GM19193 (cell line): ENCODE data around the gene GRB7.

Experiments used
- POLR2A ChIP-seq: IDR thresholded peaks from 4 replicates; pipeline ENCODE4 v1.6.1; 2011; ENCODE audit not compliant: insufficient read depth, insufficient read length; ENCODE audit errors: extremely low read depth

GRB7 gene

DNA sequence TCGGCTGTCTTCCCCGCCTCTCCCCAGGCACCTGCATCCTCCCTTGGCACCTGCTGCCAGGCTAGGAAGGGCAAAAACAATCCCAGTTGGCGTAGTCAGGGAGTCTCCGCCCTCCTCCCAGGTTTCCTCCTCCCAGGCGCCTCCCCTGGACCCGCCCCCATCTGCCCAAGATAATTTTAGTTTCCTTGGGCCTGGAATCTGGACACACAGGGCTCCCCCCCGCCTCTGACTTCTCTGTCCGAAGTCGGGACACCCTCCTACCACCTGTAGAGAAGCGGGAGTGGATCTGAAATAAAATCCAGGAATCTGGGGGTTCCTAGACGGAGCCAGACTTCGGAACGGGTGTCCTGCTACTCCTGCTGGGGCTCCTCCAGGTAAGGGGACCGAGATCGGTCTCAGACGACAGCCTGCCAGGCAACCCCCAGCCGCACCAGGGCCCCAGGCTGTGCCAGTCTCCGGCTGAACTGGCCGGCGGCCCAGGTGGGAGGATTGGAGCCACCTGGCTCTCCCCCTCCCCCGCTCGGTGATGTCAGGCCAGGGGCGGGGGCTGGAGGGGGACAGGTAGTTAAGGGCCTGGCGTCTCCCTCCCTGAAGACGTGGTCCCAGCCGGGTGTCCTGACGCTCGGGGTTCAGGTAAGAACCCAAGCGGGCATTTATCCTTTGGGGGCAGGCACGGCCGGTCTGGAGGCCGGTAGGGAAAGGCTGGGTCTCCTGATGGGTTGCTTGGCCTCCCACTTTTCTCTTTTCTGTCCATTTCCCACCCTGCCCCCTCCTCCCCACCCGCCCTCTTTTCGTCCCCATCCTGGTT is at the start of gene GRB7:
Gene GRB7, plus strand, starts transcription at position 179 of the 808 bp plus-strand sequence. CDS start 4,364 bp downstream, outside the sequence.
- no peak for TF ChIP-seq POLR2A

DNA sequence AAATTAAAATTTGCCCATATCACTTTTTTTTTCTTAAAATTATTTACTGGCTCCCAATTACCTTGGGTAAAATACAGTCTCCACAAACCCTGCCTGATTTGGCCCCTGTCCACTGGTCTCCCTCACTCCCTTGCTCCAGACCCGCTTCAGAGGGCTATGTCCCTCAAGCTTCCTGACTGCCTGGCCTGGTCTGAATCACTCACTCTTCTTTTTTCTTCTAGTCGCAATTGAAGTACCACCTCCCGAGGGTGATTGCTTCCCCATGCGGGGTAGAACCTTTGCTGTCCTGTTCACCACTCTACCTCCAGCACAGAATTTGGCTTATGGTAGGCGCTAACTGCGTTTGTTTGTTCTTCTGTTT is 49.3 kb upstream of the GRB7 start:
- no peak for TF ChIP-seq POLR2A

DNA sequence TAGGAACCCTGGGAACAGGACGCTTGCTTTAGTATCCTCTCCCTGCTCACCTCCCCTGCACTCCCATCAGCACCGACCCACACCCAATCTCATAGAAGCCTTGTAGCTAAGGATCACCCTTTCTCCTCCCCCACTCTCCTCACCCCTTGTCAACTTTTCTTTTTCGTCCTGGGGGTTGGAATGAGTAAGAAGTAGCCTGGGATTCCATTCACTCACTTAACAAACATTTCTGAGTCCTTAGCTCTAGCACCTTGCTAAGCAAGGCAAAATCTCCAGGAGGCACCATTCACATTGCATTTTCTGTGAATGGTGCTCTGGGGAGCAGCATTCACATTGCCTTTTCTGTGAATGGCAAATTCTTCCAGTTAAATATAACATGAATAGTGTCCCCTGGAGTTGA is 48.8 kb upstream of the GRB7 start:
- TF ChIP-seq POLR2A, result no peak

DNA sequence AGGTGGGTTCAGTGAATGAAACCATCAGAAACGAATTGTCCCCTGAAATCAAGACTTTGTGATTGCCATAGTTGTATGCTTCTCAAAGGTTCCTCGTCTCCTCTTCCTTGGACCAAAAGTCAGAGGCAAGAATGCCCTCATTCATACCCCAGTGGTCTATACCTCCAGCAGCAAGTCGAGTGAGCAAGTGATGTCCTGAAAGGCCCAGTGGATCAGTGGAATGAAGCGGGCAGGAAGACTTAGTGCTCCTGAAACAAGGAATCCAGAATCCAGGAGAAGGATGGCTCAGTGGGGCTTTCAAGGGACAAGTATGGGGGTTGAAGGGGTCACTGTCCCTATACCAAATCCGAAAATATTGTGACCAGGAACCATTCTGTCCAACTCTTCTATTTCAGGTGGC is 43.1 kb upstream of the GRB7 start:
- no peak for TF ChIP-seq POLR2A

DNA sequence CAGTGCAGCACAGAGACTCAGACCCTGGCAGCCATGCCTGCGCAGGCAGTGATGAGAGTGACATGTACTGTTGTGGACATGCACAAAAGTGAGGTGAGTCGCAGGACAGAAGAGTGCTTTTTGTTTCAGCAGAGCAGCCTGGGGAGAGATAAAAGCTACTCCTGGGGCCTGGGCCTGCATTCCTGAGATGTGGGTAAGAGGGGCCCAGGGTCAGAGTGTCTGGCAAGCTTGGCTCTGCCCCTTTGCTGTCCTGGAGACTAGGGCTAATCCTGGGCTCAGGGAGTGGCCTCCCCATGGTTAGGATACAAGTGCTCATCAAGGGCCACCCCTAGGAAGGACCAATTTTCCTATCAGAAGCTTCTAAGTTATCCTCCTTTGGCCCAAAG is 42.7 kb upstream of the GRB7 start:
- no peak for TF ChIP-seq POLR2A

DNA sequence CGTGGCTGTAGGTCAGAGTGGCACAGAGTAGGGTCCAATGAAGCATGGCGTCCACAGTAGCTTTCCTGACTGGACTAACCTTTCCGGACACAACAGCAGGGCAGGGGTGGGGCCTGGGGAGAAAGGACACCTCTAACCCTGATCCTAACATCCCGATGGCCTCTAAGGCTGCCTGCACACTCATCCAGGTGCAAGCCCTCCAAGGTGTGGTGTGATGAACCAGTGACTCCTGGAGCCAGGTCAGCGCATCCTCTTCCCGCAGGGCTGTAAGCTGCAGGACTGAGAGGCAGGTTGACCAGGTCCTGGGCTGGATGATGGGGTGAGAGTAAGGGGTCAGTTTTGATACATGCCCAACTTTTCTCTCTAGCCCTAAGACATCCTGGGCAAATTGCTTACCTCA is 41.0 kb upstream of the GRB7 start:
- TF ChIP-seq POLR2A, result no peak

DNA sequence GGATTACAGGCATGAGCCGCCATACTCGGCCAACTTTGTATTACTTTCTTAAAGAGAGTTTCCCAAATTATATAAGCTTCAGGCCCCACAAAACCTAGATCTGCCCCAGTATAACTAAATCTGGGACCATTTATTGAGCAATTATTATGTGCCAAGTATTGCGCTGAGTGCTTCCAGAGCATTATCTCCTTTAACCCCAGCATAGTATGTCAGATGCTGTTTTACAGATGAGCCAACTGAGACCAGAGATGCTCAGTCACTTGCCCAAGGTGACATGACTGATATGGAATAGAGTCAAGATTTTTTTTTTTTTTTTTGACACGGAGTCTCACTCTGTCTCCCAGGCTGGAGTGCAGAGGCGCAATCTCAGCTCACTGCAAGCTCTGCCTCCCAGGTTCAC is 39.8 kb upstream of the GRB7 start:
- no peak for TF ChIP-seq POLR2A

DNA sequence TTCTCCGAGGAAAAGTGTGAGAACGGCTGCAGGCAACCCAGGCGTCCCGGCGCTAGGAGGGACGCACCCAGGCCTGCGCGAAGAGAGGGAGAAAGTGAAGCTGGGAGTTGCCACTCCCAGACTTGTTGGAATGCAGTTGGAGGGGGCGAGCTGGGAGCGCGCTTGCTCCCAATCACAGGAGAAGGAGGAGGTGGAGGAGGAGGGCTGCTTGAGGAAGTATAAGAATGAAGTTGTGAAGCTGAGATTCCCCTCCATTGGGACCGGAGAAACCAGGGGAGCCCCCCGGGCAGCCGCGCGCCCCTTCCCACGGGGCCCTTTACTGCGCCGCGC is 38.0 kb upstream of the GRB7 start, which contains the start of gene ERBB2:
Gene ERBB2, plus strand, starts transcription at position 247 of the 330 bp plus-strand sequence. CDS start 175 bp downstream, outside the sequence.
- no peak for TF ChIP-seq POLR2A

DNA sequence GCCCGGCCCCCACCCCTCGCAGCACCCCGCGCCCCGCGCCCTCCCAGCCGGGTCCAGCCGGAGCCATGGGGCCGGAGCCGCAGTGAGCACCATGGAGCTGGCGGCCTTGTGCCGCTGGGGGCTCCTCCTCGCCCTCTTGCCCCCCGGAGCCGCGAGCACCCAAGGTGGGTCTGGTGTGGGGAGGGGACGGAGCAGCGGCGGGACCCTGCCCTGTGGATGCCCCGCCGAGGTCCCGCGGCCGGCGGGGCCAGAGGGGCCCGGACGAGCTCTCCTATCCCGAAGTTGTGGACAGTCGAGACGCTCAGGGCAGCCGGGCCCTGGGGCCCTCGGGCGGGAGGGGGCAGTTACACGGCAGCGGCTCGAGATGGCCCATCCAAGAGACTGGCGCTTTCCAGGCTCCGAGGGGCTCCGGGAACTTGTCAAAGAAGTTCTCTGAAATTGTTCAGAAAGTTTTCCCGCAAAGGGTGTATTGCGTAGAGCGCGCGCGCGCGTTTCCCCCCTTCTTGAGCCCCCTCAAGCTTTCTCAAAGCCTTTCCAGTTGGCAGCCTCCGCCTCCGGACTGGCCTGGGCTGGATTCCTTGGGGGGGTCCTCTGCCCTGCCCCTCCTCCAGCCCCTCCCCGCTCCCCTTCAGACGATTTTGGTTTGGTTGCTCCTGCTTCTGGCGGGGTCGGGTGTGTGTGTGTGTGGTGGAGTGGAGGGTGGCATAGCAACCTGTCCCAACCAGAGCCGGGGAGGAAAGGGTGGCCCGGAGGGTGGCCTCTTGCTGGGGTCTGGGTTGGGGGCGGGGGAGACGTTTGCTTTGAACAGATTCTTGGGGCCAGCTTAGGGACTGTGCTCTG is 37.4 kb upstream of the GRB7 start:
- TF ChIP-seq POLR2A, result no peak

DNA sequence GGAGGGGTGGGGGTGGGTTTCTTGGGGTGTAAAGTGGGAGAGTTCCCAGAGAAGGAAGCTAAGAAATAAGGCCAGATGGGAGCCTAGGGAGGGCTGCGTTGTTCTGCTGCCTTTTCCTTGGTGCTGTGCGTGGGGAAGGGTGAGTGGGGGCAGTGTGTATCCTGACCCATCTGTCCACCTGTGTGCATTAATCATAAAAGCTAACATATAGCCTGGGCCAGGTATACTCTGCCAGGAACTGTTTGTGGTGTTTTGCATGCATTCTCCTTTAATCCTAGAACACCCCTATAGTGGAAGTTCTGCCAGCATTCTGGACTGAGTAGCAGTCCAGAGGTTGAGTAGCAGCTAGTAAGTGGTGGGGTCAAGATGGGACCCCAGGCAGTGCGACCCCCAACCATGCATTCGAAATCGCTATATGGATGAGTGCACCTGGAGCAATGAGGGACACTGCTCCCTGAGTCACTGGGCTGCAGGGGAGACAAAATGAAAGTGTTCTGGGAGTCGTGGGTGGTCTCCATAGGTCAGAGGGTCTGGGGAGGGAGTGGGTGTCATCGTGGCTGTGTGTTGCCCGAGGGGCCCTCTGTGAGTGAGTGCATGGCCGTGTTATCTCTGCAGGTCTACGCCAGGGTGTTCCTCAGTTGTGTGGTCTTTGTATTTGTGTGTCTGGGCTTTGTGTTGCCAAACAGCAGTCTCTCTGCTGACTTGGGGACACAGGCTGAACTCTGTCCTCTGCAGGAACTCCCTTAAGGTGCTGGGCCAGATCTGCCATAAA is 36.5 kb upstream of the GRB7 start:
- no peak for TF ChIP-seq POLR2A

DNA sequence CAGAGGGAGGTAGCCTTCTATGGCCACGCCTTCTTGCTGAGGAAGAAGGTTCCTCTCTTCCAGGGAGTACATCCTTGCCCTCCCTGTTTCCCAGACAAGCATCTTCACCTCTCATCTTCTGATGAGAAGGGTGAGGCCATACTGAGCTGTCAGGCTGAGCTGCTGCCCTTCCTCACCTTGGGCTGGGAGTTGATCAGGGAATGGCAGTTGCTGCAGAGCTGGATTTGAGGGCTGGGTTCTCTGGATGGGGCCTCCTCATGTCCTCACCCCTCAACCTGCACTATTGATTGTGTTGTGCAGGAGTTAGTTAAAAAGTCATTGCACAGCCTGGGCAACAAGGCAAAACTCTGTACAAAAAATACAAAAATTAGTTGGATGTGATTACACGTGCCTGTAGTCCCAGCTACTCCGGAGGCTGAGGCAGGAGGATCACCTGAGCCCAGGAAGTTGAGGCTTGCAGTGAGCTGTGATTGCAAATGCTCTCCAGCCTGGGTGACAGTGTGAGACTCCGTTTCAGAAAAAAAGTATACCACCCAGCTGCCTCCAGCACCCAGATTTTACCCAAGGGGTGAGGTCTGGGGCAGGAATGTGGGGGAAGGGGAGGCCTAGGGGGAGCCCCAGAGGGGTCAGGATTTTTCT is 35.8 kb upstream of the GRB7 start:
- TF ChIP-seq POLR2A, result no peak

DNA sequence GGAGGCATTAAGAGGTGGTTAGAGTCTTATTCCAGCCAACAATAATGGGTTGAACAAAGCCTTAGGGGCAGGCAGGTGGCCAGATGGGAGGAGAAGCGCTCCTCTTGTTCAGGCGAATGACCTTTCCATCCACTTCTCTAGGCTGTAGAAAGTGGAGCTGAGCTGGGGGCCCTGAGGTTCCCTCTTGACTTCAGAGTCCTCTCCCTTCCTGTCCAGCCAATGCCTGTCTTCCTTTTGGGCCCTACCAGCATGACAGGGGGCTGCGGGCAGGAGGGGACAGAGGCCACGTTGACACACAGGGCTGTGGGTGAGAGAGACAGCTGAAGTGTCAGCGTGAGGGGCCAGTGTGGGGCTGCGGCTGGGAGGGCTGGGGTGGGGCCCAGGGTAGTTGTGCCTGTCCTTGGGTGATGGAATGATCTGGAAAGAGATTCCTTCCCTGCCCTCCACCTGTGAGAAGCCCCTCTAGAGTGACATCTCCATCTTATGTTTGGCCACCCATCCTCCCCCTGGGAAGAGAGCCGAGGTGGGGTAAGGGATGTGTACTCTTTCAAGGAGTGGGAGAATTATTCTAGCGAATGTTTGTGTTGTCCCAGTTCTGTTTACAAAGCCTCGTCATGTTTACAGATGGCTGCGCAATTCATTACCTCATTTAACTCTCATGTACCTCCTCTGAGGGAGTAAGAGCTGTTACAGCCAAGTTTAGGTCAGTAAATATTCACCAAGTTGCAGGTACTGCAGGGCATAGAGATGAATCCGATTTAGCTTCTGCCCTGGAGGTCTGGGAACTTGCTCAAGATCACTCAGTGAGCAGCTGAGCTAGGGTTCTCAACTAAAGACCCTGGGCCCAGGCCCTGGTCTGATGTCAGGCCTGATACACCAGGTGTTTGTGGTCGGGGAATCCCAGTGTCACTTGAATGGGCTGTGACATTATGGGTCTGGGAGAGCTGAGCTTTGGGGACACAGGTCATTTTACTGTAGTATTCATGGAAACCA is 34.5 kb upstream of the GRB7 start:
- no peak for TF ChIP-seq POLR2A

DNA sequence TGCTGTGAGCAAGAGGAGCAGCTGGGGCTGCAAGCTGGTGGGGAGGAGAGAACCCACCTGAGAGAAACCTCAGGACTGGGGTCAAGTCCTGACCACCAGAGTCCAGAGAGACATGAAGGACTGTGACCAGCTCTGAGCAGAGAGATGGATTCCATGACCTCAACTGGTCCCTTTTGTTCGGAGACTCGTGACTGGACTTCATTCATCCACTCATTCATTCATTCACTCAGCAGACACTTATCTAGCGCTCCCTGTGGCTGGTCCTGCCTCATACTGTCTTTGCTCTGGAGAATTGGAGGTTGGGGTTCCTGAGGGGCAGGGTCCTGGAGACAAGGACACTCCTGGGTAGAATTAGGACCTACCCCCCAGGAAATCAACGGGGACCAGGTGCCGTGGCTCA is 33.8 kb upstream of the GRB7 start:
- no peak for TF ChIP-seq POLR2A
